CD4-positive, alpha-beta T cell treated with Interleukin-2 at 100 ng/mL for 4 hours (primary cell): ENCODE data around the gene CAST.

Source experiments
- DNase-seq: peaks from one replicate; pipeline ENCODE4 v3.0.0-alpha.2; 2020; ENCODE audit warnings: low spot score

CAST gene

GRCh38 chr5:96745844-96746531 lies 83.8 kb downstream of the CAST start:
- no peak for DNase-seq

GRCh38 chr5:96747720-96748119 lies 85.5 kb downstream of the CAST start:
- DNase-seq, result no peak

GRCh38 chr5:96750110-96750822 lies 88.1 kb downstream of the CAST start:
- no peak for DNase-seq

DNA sequence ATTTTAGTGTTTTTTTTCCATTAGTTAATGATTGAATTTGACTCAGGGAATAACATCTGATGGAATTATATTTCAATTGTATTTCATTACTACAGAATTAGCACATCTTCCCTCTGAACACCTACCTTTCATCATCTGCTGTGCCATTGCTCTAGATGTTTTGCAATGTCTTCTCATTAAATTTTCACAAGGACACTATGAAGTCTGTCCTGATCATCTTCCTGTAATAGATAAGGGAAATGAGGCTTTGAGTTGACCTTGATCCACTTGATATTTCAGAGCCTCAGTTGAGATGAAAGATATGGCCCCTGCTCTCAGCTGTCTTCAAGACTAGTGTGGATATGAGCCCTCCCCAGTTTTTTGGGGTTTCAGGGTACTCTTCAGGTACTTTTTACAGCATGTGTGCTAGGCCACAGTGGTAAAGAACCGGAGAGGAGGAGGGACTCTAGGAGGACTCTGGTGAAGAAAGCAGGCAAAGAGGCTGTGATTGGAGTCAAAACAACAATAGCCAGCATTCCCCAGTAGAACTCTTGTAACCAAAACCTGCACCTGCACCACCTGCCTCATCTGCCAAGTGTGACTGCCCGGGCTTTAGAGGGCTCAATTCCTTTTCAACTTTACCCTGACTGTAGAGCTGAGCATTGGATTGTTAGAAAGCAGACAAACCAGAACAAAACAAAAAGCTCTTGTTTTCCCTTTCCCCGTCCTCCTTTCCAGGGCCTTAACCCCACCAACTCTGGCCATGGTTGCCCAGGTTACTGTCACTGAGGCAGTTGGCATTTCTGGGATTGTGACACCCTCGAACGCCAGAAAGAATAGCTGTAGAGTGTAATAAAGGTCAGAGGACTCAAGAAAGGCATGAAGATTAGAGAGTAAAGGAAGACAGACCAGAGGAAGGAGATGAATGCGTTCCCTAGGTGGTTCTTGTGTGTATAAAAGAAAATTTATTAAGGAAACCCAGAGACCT lies 89.3 kb downstream of the CAST start:
- no peak for DNase-seq

DNA sequence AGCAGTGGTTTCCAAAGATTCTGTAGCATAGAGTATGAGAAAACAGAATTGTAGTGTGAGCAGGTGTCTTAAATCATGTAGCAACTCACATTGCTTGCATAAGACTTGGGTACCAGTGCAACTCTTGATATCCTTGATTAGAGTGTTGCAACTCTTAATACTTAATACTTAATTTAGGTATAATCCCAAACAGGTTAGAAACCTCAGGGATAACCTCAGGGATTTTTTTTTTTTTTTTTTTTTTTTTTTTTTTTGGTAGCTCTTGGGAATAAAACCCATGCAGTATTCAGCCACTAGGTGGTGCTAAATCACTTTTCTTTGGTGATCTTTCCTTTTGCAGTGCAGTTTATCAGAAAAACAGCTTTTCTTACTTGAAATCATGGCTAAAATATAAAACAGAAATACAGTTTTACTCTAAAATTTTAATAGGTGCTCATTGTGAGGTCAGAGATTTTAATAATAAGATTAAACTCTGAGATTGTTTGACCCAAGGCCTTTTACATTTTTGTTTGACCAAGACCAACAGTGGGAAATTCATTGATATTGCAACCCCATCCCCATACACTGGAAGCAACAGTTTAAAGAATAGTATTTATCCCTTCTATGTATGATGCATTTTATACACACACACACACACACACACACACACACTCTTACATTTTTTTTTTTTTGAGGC lies 90.3 kb downstream of the CAST start:
- DNase-seq, result peak; percentile 70

DNA sequence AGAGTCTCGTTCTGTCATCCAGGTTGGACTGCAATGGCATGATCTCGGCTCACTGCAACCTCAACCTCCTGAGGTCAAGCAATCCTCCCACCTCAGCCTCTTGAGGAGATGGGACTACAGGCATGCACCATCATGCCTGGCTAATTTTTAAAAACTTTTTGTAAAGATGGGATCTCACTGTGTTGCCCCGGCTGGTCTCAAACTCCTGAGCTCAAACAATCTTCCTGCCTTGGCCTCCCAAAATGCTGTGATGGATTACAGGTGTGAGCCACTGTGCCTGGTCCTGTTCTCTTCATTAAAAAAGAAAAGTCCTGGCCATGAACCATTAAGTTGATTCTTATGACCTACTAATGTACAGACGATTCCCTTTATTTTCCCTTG lies 90.8 kb downstream of the CAST start:
- DNase-seq, result no peak

GRCh38 chr5:96753848-96754247 lies 91.7 kb downstream of the CAST start:
- DNase-seq, result no peak

DNA sequence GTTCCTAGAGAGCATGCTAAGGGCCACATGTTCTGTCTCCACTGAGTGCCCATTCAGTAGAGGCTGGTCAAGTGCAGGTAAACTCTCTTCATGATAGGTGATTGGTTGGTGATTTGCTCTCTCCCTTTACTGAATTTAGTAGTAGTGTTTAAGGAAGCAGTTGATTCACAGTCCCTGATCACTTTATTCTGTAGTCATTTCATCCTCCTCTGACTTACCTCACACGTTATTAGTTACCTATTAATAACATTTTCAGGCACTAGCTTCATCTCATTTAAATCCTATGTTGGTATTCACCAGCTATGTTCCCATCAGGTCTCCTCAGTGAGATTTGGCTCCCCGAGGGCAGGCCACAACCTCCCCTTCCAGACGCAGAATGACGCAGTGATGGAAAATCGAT lies 93.7 kb downstream of the CAST start:
- no peak for DNase-seq

DNA sequence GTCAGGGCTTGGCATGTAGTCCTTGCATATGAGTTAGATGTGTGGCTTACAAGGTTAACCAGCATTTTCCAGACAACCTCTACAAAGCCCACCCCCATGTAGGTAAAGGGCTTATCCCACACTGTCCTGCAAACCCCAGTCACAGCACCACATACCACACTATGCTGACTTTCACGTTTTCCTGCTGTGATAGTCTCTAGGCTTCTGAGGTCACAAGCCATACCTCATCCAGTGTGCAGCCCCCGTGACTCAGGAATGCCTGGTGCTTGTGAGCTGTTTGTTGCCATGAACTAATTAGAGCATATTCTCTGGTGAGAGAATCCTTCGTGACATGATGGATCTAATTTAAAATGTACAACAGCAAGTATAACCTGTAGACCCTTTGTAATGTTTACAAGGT lies 94.8 kb downstream of the CAST start:
- DNase-seq, result no peak

GRCh38 chr5:96758621-96759020 lies 96.4 kb downstream of the CAST start:
- no peak for DNase-seq

DNA sequence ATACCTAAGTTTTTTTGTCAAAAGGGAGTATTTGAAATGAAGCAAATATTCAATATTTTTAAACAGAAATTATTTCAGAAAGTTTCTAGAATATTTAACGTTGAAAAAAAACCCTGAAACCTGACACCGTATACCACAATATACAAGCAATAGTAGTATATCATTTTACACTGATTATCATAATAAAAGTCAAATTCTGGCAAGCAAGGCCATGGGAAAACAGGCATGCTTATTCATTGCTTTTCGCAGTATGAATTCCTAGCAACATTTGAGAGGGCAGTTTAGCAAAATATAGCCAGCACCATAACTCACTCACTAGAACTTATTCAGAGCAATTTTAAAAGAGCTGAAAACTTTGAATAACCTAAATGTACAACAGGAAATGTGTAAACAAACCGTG lies 99.4 kb downstream of the CAST start:
- DNase-seq, result no peak

- DNase-seq, result no peak
Observed at GRCh38 chr5:96763026-96763425, 100.8 kb downstream of the CAST start.

DNA sequence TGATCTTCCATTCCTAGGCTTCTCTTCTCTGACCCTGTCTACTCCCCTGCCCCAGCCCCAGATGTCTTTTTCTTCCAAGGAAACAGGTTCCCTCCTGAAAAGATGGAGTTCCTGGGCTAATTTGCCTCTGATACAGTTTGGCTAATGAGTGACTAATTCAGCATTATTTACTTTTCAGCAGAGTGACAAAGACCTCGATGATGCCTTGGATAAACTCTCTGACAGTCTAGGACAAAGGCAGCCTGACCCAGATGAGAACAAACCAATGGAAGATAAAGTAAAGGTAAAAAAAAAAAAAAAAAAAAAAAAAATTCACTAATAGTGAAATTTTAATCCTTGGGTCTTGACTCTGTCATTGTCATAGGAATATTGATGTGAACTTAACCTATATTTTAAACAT lies 102.9 kb downstream of the CAST start:
- no peak for DNase-seq

- no peak for DNase-seq
Observed at GRCh38 chr5:96768708-96769251, 106.6 kb downstream of the CAST start.

DNA sequence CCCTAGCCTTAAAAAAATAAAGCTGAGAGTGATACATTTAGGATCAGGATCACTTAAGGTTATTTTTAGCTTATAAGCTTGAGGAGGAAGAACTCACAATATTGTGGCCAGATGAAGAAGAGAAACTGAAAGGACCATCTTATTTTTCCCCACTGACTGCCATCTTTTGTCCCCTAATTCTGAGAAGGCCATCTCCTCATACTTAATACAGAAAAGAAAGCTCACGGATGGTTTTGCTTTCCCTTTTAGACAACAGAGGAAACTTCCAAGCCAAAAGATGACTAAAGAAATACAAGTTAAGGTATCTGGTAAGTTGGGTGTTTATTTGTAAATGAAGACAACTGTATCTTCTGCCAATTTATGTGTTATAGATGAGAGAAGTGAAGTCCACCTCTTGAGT lies 109.2 kb downstream of the CAST start:
- DNase-seq, result peak; percentile 19

- DNase-seq, result no peak
Observed at GRCh38 chr5:96772111-96772510, 109.9 kb downstream of the CAST start.

GRCh38 chr5:96772542-96772941 lies 110.4 kb downstream of the CAST start:
- no peak for DNase-seq

DNA sequence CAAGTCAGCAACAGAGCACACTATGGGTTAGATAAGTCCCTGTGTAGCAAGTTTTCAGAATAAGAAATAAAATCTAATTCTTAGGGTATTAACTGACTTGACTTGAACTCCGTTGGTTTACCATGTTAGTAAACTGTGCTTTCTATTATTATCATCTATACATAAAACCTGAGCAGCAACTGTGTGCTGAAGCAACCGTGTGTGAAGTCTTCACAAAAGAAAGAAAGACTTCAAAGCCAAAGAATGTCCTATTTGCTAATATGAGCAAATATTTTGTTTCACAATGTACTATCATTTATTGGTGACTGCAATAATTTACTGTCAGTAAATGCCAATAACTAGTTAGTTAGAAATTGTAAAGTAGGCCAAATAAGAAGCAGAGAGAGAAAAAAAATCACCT lies 112.9 kb downstream of the CAST start:
- no peak for DNase-seq

- no peak for DNase-seq
Observed at GRCh38 chr5:96775689-96776088, 113.5 kb downstream of the CAST start.

GRCh38 chr5:96776621-96777020 lies 114.4 kb downstream of the CAST start:
- DNase-seq, result no peak

- no peak for DNase-seq
Observed at GRCh38 chr5:96778409-96778808, 116.2 kb downstream of the CAST start.

GRCh38 chr5:96780626-96781025 lies 118.5 kb downstream of the CAST start:
- DNase-seq, result no peak
